Measurements from ENCODE around the gene FOXL2NB. TPM values are rescaled to one million over a fixed set of nuclear protein-coding genes. Genes with fewer than 3 reads are reported as not detected.
A peak's percentile ranks its signal among the peaks of the same experiment; 100 is the strongest.
"Not testable (repeated sequence)": the region's sequence is repeated elsewhere in the genome, so short reads cannot be mapped to it uniquely, and the experiment has no call there.

FOXL2NB gene
- total and polyA plus RNA-seq, 4 donors = not detected

- Histone ChIP-seq H3K4me3 (ENCODE audit: low read length in 2 of 2) (no peak overlapping the region), H3K4me1 (ENCODE audit: control insufficient read depth in 1 of 2, insufficient read depth in 2 of 2, low read length in 2 of 2) (no peaks in the 10 kb centered on the region), H3K9me3 (ENCODE audit: control insufficient read depth, low read length) (no peaks in the 10 kb centered on the region), H3K27me3 (ENCODE audit: control insufficient read depth in 1 of 2, insufficient read depth in 2 of 2, low read length in 1 of 2) (no peaks in the 10 kb centered on the region), H3K36me3 (ENCODE audit: control insufficient read depth in 1 of 2, insufficient read depth in 2 of 2, low read length in 1 of 2) (no peaks in the 10 kb centered on the region), H3K27ac (ENCODE audit: low read depth in 1 of 2, low read length in 2 of 2) (peak overlapping the region; percentile 18 to 84)
- DNase-seq (peak; percentile 67 to 78), ATAC-seq (ENCODE audit: low FRiP score) (no peak)
- WGBS, 2 donors = 27 to 28% methylated on average over 8 of the region's 8 CpGs
- intact Hi-C loops (cut with DNase I) = loop anchor here in 1 of 2 donors (10.0 kb wide), 1 partner anchor 507 kb away; no protein-coding TSS in a partner anchor
Observed at GRCh38 chr3:138921316-138922292, 25.4 kb upstream of the FOXL2NB start.

GRCh38 chr3:138922400-138922799 is 24.6 kb upstream of the FOXL2NB start:
- not testable (repeated sequence) for H3K4me3 ChIP-seq (ENCODE audit: low read length in 2 of 2); H3K4me1 ChIP-seq (ENCODE audit: control insufficient read depth in 1 of 2, insufficient read depth in 2 of 2, low read length in 2 of 2); DNase-seq; H3K36me3 ChIP-seq (ENCODE audit: control insufficient read depth in 1 of 2, insufficient read depth in 2 of 2, low read length in 1 of 2); ATAC-seq (ENCODE audit: low FRiP score); H3K9me3 ChIP-seq (ENCODE audit: control insufficient read depth, low read length); H3K27me3 ChIP-seq (ENCODE audit: control insufficient read depth in 1 of 2, insufficient read depth in 2 of 2, low read length in 1 of 2)
- intact Hi-C loops (cut with DNase I) = loop anchor here in 1 of 2 donors (10.0 kb wide), 1 partner anchor 508 kb away; no protein-coding TSS in a partner anchor
- WGBS, 2 donors = 86 to 87% methylated on average over 6 of the region's 6 CpGs
- H3K27ac ChIP-seq (ENCODE audit: low read depth in 1 of 2, low read length in 2 of 2) = peak overlapping the region in 1 of 2 donors; percentile 84

- H3K27ac ChIP-seq (ENCODE audit: low read depth in 1 of 2, low read length in 2 of 2) = no peak overlapping the region
- H3K4me3 ChIP-seq (ENCODE audit: low read length in 2 of 2) = no peak overlapping the region
- H3K27me3 ChIP-seq (ENCODE audit: control insufficient read depth in 1 of 2, insufficient read depth in 2 of 2, low read length in 1 of 2) = no peaks in the 10 kb centered on the region
- ATAC-seq (ENCODE audit: low FRiP score) (peak; percentile 82), DNase-seq (peak; percentile 88 to 90)
- H3K36me3 ChIP-seq (ENCODE audit: control insufficient read depth in 1 of 2, insufficient read depth in 2 of 2, low read length in 1 of 2) = no peaks in the 10 kb centered on the region
- WGBS, 2 donors = 33 to 34% methylated on average over 6 of the region's 6 CpGs
- no peaks in the 10 kb centered on the region for H3K9me3 ChIP-seq (ENCODE audit: control insufficient read depth, low read length)
- intact Hi-C loops (cut with DNase I) = loop anchor here in 1 of 2 donors (10.0 kb wide), 1 partner anchor 509 kb away; no protein-coding TSS in a partner anchor
- no peaks in the 10 kb centered on the region for H3K4me1 ChIP-seq (ENCODE audit: control insufficient read depth in 1 of 2, insufficient read depth in 2 of 2, low read length in 2 of 2)
Observed at GRCh38 chr3:138923531-138923994, 23.5 kb upstream of the FOXL2NB start.

- no peaks in the 10 kb centered on the region for H3K36me3 ChIP-seq (ENCODE audit: control insufficient read depth in 1 of 2, insufficient read depth in 2 of 2, low read length in 1 of 2)
- no peaks in the 10 kb centered on the region for H3K27me3 ChIP-seq (ENCODE audit: control insufficient read depth in 1 of 2, insufficient read depth in 2 of 2, low read length in 1 of 2)
- H3K4me1 ChIP-seq (ENCODE audit: control insufficient read depth in 1 of 2, insufficient read depth in 2 of 2, low read length in 2 of 2) = no peaks in the 10 kb centered on the region
- DNase-seq (no peak), ATAC-seq (ENCODE audit: low FRiP score) (no peak)
- WGBS, 2 donors = 94 to 95% methylated on average over 42 of the region's 42 CpGs
- no peaks in the 10 kb centered on the region for H3K9me3 ChIP-seq (ENCODE audit: control insufficient read depth, low read length)
- no peak overlapping the region for H3K27ac ChIP-seq (ENCODE audit: low read depth in 1 of 2, low read length in 2 of 2)
- H3K4me3 ChIP-seq (ENCODE audit: low read length in 2 of 2) = no peak overlapping the region
- intact Hi-C loops (cut with DNase I) = loop anchor here in 1 of 2 donors (10.0 kb wide), 1 partner anchor 514 kb away; no protein-coding TSS in a partner anchor
Observed at GRCh38 chr3:138928727-138929372, 18.2 kb upstream of the FOXL2NB start.

GRCh38 chr3:138933068-138933668 is 13.8 kb upstream of the FOXL2NB start:
- Histone ChIP-seq H3K9me3 (ENCODE audit: control insufficient read depth, low read length) (no peaks in the 10 kb centered on the region), H3K27me3 (ENCODE audit: control insufficient read depth in 1 of 2, insufficient read depth in 2 of 2, low read length in 1 of 2) (no peaks in the 10 kb centered on the region), H3K27ac (ENCODE audit: low read depth in 1 of 2, low read length in 2 of 2) (no peak overlapping the region), H3K4me3 (ENCODE audit: low read length in 2 of 2) (no peak overlapping the region), H3K4me1 (ENCODE audit: control insufficient read depth in 1 of 2, insufficient read depth in 2 of 2, low read length in 2 of 2) (no peaks in the 10 kb centered on the region), H3K36me3 (ENCODE audit: control insufficient read depth in 1 of 2, insufficient read depth in 2 of 2, low read length in 1 of 2) (no peaks in the 10 kb centered on the region)
- DNase-seq = no peak
- ATAC-seq (ENCODE audit: low FRiP score) = no peak
- intact Hi-C loops (cut with DNase I) = no loop called here
- WGBS, 2 donors = 84 to 90% methylated on average over 4 of the region's 4 CpGs

GRCh38 chr3:138933981-138934691 is 12.9 kb upstream of the FOXL2NB start:
- intact Hi-C loops (cut with DNase I) = loop anchor here in 1 of 2 donors (2.0 kb wide), 1 partner anchor 395 kb away; no protein-coding TSS in a partner anchor
- WGBS, 2 donors = 15 to 24% methylated on average over 3 of the region's 3 CpGs
- no peak overlapping the region for H3K4me3 ChIP-seq (ENCODE audit: low read length in 2 of 2)
- H3K9me3 ChIP-seq (ENCODE audit: control insufficient read depth, low read length) = no peaks in the 10 kb centered on the region
- DNase-seq = no peak
- no peaks in the 10 kb centered on the region for H3K27me3 ChIP-seq (ENCODE audit: control insufficient read depth in 1 of 2, insufficient read depth in 2 of 2, low read length in 1 of 2)
- no peak for ATAC-seq (ENCODE audit: low FRiP score)
- no peaks in the 10 kb centered on the region for H3K4me1 ChIP-seq (ENCODE audit: control insufficient read depth in 1 of 2, insufficient read depth in 2 of 2, low read length in 2 of 2)
- no peaks in the 10 kb centered on the region for H3K36me3 ChIP-seq (ENCODE audit: control insufficient read depth in 1 of 2, insufficient read depth in 2 of 2, low read length in 1 of 2)
- H3K27ac ChIP-seq (ENCODE audit: low read depth in 1 of 2, low read length in 2 of 2) = no peak overlapping the region

GRCh38 chr3:138935505-138935862 is 11.5 kb upstream of the FOXL2NB start:
- no peak overlapping the region for H3K27ac ChIP-seq (ENCODE audit: low read depth in 1 of 2, low read length in 2 of 2)
- H3K27me3 ChIP-seq (ENCODE audit: control insufficient read depth in 1 of 2, insufficient read depth in 2 of 2, low read length in 1 of 2) = no peaks in the 10 kb centered on the region
- intact Hi-C loops (cut with DNase I) = loop anchor here in 1 of 2 donors (2.0 to 5.0 kb wide), 3 partner anchors 47 to 407 kb away; partner anchors contain the start of gene MRPS22
- ATAC-seq (ENCODE audit: low FRiP score) (no peak), DNase-seq (no peak)
- no peaks in the 10 kb centered on the region for H3K9me3 ChIP-seq (ENCODE audit: control insufficient read depth, low read length)
- no peaks in the 10 kb centered on the region for H3K4me1 ChIP-seq (ENCODE audit: control insufficient read depth in 1 of 2, insufficient read depth in 2 of 2, low read length in 2 of 2)
- no peaks in the 10 kb centered on the region for H3K36me3 ChIP-seq (ENCODE audit: control insufficient read depth in 1 of 2, insufficient read depth in 2 of 2, low read length in 1 of 2)
- WGBS, 2 donors = 92 to 98% methylated on average over 7 of the region's 7 CpGs
- H3K4me3 ChIP-seq (ENCODE audit: low read length in 2 of 2) = no peak overlapping the region
